Amygdala (tissue), 56 donors: Measurements from ENCODE around the gene KCNMB2.

Experiments used
- DNase-seq, 56 donors: peaks; one replicate each; lab custom pipeline; 2025; lab: John Stamatoyannopoulos, UW

KCNMB2 gene

GRCh38 chr3:178684881-178685590 is 148.8 kb downstream of the KCNMB2 start:
- DNase-seq = no peak

- DNase-seq = no peak
Observed at GRCh38 chr3:178685591-178685906, 149.3 kb downstream of the KCNMB2 start.

- peak in 1 of 56 donors; percentile 6 for DNase-seq
Observed at GRCh38 chr3:178686826-178687225, 150.6 kb downstream of the KCNMB2 start.

DNA sequence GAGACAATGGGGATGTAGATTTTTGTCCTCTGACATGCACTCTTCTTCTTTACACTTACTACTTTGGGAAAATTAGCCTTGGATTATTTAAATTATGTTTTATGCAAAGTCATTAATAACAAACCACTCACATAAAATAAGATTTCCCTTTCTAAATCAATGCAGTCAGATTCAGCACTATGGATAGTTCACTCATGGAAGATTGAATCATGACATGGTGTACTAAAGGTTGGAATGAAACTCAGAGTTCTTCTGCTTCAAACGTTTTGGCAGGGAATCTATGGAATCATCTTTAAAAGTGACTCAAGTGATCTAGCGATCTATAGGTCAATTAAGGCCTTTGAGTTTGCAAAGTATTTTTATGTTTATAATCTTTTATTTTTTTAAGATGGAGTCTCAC is 154.3 kb downstream of the KCNMB2 start:
- DNase-seq = no peak

DNA sequence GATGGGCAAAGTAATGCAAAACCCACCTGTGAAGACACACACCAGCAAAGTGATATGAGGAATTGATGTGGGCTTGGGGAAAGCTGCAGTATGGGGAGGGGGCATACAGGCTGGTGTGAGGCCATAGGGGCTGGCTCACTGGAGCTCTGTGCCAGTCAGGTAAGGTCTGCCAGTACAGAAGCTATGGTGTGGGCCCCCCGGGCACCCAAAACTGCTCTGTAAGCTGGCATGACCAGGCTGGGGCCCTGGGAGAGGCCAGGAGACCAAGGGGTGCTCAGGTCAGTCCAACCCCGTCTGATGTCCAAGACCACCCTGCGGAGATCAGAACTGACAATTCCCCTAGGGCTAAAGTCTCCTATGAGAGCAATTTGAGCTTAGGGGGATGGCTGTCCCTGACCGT is 163.1 kb downstream of the KCNMB2 start:
- DNase-seq = no peak

GRCh38 chr3:178699810-178700209 is 163.6 kb downstream of the KCNMB2 start:
- peak in 1 of 56 donors; percentile 1 for DNase-seq

DNA sequence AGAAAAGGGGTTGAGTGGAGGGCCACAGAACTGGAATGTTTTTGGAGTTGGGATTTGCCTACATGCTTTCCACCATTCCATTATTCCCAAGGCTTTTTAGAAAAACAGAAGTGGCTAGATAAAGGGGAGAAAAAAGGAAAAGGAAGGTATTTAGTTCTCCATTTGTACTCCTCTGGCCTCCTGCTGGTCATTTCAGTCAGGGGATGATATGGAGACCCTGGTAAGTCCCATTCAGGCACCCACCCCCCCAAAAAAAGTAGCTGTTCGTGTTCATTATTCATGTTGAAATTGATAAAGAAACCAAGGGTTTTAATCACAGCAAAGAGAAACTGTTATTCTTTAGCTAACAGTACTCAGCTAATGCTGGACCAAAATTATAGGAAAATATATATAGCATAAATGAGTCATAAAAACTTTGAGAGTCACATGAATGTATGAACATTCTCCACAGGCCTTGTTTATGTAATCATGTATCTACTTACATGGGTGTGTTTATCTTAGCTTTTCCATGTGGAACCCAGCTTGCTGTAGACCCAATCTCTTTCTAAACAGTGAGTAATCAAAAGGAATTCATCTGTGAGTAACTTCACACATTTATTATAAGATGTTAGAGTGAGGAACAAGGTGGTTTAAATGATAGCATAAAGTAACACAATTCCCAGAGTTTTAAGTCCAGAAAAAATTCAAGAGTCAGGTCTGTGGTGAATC is 167.2 kb downstream of the KCNMB2 start:
- DNase-seq = peak in 1 of 56 donors; percentile 12

DNA sequence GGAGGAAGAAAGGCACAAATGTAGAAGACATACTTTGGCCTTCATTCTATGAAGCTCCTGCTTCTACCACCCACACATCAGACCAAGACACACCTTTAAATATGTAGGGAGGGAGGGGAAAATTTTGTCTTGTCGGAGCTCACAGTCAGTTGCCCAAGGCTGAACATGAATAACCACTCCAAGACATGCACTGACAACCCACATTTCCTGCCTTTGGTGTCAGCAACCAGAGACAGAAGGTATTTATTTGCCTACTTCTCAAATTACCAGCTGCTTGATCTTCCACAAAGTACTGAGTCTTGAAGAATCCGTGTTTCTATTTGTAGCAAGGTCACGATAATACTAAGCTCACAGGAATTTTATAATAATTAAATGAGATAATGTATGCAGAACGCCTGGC is 169.7 kb downstream of the KCNMB2 start:
- DNase-seq = no peak

DNA sequence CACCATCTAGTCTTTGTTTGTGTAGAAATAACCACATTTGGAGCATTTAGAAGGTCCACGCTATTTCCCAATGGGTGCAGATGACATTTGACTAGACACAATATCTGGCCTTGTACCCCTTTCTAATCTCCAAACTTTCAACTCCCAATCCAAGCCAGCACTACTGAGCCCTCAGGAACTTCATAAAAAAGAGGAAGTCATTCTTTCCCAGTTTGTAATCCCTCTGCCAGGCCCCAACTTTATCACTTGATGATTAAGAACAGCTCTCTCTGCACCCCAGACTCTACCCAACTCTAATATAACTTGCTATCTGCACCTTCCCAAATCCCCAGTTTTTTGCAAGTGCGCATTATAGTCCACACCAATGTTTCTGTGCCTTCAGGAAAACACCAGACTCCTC is 170.2 kb downstream of the KCNMB2 start:
- DNase-seq = no peak

DNA sequence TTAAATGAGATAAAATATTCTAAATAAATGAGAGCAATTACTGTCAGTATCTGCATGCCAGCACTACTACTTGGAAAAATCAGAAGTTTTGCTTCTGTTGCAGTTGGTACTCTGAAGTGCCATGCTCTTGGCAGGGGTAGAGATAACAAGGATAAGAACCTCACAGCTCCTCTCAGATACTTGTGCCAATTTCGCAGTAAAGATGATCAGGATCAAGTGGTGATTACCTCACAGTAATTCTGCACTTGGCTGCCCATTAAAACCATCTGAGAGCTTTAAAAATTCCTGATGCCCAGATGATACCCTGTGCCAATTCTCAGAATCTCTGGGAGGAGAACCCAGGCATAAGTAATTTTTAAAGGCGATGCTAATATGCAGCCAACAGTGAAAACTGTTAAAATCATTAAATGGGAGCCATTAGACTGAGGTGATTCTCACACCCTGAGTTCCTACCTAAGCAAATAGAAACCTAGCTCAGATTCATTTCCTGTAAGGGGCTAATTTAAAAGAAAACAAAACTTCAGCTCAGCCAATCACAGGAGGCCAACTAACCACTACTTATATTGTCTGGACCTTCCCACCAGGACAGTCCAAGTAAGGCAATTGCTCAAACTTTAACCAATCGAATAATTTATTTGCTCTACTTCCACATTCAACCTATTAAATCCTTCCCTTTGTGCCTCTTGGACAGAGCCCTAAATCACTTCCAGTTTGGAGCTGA is 171.2 kb downstream of the KCNMB2 start:
- no peak for DNase-seq

GRCh38 chr3:178709051-178709450 is 172.8 kb downstream of the KCNMB2 start:
- peak in 5 of 56 donors; percentile 7 to 24 (median 14) for DNase-seq

GRCh38 chr3:178711753-178712152 is 175.5 kb downstream of the KCNMB2 start:
- no peak for DNase-seq

DNA sequence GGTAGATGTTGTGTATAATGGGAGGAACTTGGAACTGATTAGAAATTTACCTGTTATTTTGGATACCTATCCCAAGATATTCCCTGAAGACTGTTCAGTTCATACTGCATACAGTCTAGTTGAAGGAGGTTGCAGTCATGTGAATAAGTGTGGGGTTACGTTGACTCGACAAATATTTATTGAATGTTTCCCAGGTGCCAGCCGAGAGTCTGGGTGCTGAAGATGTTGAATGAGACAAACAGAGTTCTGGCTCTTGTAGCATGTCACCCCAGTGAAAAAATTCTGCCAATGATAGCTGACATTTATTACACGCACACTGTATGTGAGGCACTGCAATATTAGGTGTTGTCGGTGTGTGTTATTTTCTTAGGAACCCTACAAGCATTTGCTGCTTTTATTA is 176.0 kb downstream of the KCNMB2 start:
- DNase-seq = no peak

DNA sequence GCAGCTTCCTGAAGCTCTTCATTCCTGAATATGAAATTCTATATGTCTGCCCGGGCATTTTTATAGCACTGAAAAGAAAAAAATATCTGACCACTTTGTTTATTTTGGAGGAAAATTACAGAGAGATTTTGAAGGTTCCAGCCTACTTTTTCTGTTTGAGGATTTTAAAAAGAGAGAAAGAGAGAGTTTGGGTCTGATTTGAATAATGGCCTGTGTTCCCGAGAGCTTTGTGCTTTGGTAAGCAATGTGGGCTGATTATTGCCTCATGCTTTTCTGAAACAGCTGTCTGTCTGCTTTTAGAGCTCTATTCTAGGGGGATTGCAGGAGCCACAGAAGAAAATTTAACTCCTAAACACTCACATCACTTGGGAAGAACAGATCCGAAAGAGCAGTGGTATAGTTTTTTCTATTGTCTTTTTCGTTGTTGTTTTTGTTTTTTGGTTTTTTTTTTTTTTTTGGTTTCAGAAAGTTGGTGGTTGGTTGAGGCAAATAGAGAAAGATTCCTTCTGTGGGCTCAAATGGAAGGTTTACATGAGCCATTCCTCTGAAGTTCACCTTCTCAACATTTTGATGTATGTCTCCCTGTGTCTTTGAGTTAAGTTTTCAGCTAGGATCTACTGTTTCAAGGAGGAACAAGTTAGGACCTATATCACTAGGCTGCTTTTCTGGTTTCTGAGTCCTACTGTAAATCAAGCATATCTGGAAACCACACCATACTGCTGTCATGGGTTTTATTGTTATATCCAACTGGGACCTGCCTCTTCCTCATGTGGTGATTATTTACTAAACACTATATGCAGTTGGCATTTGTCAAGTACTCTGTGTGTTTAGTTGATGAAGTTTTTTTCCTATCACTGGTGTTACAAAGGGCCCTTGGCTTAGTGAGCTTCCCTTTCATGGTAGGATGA is 178.9 kb downstream of the KCNMB2 start:
- peak in 1 of 56 donors; percentile 5 for DNase-seq

DNA sequence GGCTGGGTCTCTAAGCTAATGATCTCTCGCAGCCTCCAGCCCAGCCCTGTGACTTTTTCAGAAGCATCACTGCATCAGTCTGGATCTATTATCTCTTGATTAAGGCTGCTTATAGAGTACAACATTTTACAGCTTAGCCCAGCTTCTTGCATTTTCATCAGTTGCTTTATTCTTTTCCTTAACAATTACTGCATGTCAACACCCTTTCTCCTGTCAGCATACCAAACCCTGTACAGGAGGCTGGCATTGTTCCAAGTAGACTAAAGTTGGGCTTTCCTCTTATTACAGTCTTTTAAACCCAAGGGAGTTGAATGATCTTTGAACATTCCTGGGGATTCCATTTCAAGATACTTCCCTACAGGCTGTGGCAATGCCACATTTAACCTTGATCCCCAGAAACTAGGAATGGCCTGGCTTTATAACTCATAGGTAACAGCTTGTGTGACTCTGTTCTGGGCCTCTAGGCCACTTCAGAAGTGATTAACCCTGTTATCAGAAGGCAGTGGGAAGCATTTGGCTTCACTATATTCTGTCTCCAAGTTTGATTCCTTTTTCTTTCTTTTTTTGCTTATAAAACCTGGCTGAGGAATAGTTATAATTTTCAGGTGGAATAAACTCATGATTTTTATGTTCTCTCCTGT is 182.9 kb downstream of the KCNMB2 start:
- no peak for DNase-seq

- no peak for DNase-seq
Observed at GRCh38 chr3:178732824-178733223, 196.6 kb downstream of the KCNMB2 start.

DNA sequence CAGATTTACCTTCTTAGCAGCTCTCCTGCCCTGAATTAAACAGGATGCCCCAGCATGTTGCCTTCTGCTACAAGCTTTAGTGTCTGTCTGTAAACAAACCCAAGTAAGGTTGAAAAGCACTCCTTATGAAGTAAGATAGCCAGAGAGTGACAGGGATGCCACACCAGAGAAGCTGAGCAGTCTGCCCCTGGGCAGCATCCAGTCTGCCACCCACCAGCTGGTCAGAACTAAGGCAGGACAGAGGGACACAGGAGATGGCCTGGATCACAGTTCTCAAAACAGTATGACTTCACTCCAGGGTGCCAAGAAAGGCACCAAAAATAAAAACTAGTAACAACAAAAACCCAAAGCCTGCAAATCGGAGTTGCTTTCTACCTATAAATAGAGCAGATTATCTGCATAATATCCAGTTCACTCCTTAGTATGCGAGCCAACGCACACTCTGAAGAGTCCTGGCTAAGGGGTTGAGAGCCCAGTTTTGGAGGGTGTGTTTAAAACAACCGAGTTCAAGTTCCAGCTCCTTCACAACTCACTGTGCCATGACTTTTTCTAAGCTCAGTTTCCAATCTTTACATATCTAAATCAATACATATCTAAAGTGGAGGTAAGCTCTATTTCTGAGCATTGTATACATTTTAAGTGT is 198.9 kb downstream of the KCNMB2 start:
- no peak for DNase-seq

GRCh38 chr3:178736300-178736699 is 200.1 kb downstream of the KCNMB2 start:
- no peak for DNase-seq

- DNase-seq = no peak
Observed at GRCh38 chr3:178739720-178740119, 203.5 kb downstream of the KCNMB2 start.

DNA sequence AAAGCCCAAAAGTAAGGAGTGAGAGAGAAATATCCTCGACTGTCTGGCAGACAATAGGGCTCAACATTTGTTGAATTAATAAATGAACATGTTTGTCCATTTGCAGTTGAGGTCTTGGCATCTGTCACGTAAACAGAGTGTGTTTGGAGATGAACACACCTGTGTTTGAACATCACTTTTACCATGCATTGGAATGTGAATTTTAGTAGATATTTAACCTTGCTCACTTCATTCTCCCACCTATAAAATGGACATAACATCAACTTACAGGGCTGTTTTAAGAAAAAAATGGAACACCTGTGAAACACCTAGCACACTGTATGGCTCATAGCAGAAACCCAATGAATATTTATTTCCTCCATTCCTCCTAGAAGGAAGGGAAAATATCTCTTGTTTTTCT is 204.8 kb downstream of the KCNMB2 start:
- no peak for DNase-seq
